Vagina (tissue), 2 donors: Measurements from ENCODE around the gene PRRC2B. TPM values are rescaled to one million over a fixed set of nuclear protein-coding genes. Genes with fewer than 3 reads are reported as not detected.
A peak's percentile ranks its signal among the peaks of the same experiment; 100 is the strongest.

Experiments used
- DNase-seq, 2 donors: peaks; one replicate each; pipeline ENCODE4 v3.0.0-alpha.2; 2017; ENCODE audit errors: extremely low spot score in 2 of 2
- H3K27ac ChIP-seq: fragments of 200-600 bp; sonication (generic); one replicate; pipeline ENCODE4 v1.5.1; 2019
- H3K27me3 ChIP-seq: fragments of 200-600 bp; sonication (generic); one replicate; pipeline ENCODE4 v1.5.1; 2019
- H3K36me3 ChIP-seq, 2 donors: fragments of 200-600 bp; sonication (generic); one replicate each; pipeline ENCODE4 v1.5.1; 2017 to 2019
- H3K4me1 ChIP-seq: fragments of 200-600 bp; sonication (generic); one replicate; pipeline ENCODE4 v1.5.1; 2019
- H3K4me3 ChIP-seq, 2 donors: fragments of 200-600 bp; sonication (generic); 1 replicate in 1 of 2; 2 replicates in 1 of 2; pipeline ENCODE4 v1.5.1; 2016 to 2019
- H3K9me3 ChIP-seq: fragments of 200-600 bp; sonication (generic); one replicate; pipeline ENCODE4 v1.5.1; 2019
- CTCF ChIP-seq, 3 experiments: fragments of 450-650 bp in 2 of 3; fragments of 200-600 bp in 1 of 3; sonication (generic) in 1 of 3; IDR thresholded peaks; one replicate each; pipeline ENCODE4 v1.5.1; 2017 to 2019; ENCODE audit warnings: antibody characterized with exemption in 3 of 3, mild to moderate bottlenecking in 2 of 3, moderate library complexity in 2 of 3
- POLR2A ChIP-seq, 2 donors: fragments of 450-650 bp; IDR thresholded peaks; one replicate each; pipeline ENCODE4 v1.6.1; 2017; ENCODE audit warnings: antibody characterized with exemption in 2 of 2, mild to moderate bottlenecking in 2 of 2, moderate library complexity in 2 of 2
- POLR2AphosphoS5 ChIP-seq, 2 donors: sonication (generic); formaldehyde crosslinking; IDR thresholded peaks; one replicate each; pipeline ENCODE4 v1.9.0; 2017; ENCODE audit warnings: antibody characterized with exemption in 2 of 2, mild to moderate bottlenecking in 2 of 2, low read depth in 1 of 2; ENCODE audit not compliant: insufficient read depth in 1 of 2
- intact Hi-C: fragments of 100-400 bp; cut with DNase I; formaldehyde crosslinking; loops from one replicate; pipeline ENCODE4 v1.15.1; 2023
- total RNA-seq: library from RNA; depleted of rRNA; stranded (reverse); fragments of >200 nt; gene quantifications from one replicate; pipeline ENCODE4 v1.2.3, GENCODE V29; 2016

Gene PRRC2B
- total RNA-seq, 1 donor from 2014 or later, result 116 TPM

- intact Hi-C loops, result no loop called here
- TF ChIP-seq POLR2AphosphoS5 (IDR thresholded peaks at IDR 0.05; ENCODE audit: insufficient read depth in 1 of 2, low read depth in 1 of 2) (no peak), POLR2A (IDR thresholded peaks at IDR 0.05) (no peak), CTCF (IDR thresholded peaks at IDR 0.05) (no peak)
- no peak for DNase-seq
- Histone ChIP-seq H3K4me1 (peaks cover 100% of the 10 kb centered on the region), H3K4me3 (peak overlapping the region in 1 of 2 donors; percentile 3), H3K27me3 (no peaks in the 10 kb centered on the region), H3K36me3 (no peaks in the 10 kb centered on the region), H3K9me3 (no peaks in the 10 kb centered on the region), H3K27ac (peak overlapping the region; percentile 40)
These were observed 12.1 kb downstream of the PRRC2B start for GRCh38 chr9:131405858-131406537.

GRCh38 chr9:131406563-131407436, 12.9 kb downstream of the PRRC2B start:
- Histone ChIP-seq H3K9me3 (no peaks in the 10 kb centered on the region), H3K27me3 (no peaks in the 10 kb centered on the region), H3K4me3 (peak overlapping the region; percentile 6 to 25), H3K4me1 (peaks cover 98% of the 10 kb centered on the region), H3K27ac (peak overlapping the region; percentile 40), H3K36me3 (no peaks in the 10 kb centered on the region)
- intact Hi-C loops, result no loop called here
- TF ChIP-seq POLR2AphosphoS5 (IDR thresholded peaks at IDR 0.05; ENCODE audit: insufficient read depth in 1 of 2, low read depth in 1 of 2) (no peak), POLR2A (IDR thresholded peaks at IDR 0.05) (no peak), CTCF (IDR thresholded peaks at IDR 0.05) (no peak)
- DNase-seq, result no peak

- peaks cover 97% of the 10 kb centered on the region for H3K4me1 ChIP-seq
- no peak for DNase-seq
- intact Hi-C loops, result no loop called here
These were observed 13.9 kb downstream of the PRRC2B start for GRCh38 chr9:131407717-131408195.

GRCh38 chr9:131409458-131409992, 15.6 kb downstream of the PRRC2B start:
- H3K36me3 ChIP-seq, result no peaks in the 10 kb centered on the region
- H3K27ac ChIP-seq, result no peak overlapping the region
- no peak overlapping the region for H3K4me3 ChIP-seq
- peaks cover 79% of the 10 kb centered on the region for H3K4me1 ChIP-seq
- H3K27me3 ChIP-seq, result no peaks in the 10 kb centered on the region
- no peaks in the 10 kb centered on the region for H3K9me3 ChIP-seq
- intact Hi-C loops, result no loop called here
- no peak for DNase-seq
- TF ChIP-seq POLR2A (IDR thresholded peaks at IDR 0.05) (no peak), CTCF (IDR thresholded peaks at IDR 0.05) (no peak), POLR2AphosphoS5 (IDR thresholded peaks at IDR 0.05; ENCODE audit: insufficient read depth in 1 of 2, low read depth in 1 of 2) (no peak)

More at GRCh38 chr9:131407717-131408195, 13.9 kb downstream of the PRRC2B start:
- Histone ChIP-seq H3K4me3 (peak overlapping the region; percentile 6 to 25), H3K9me3 (no peaks in the 10 kb centered on the region), H3K27me3 (no peaks in the 10 kb centered on the region), H3K36me3 (no peaks in the 10 kb centered on the region), H3K27ac (peak overlapping the region; percentile 40)
- TF ChIP-seq CTCF (IDR thresholded peaks at IDR 0.05), result peak in 2 of 3 experiments; percentile 30 to 51
- TF ChIP-seq POLR2A (IDR thresholded peaks at IDR 0.05), result no peak
